Upper lobe of right lung (tissue), 1 donor: ENCODE measurements around the gene CRACDL. TPM values are rescaled to one million over a fixed set of nuclear protein-coding genes. Genes with fewer than 3 reads are reported as not detected.

Experiments used
- ATAC-seq: fragments of 200-7000 bp; cut with Tn5 transposase; one replicate; pipeline ENCODE4 v1.9.1; 2020; ENCODE audit warnings: mild to moderate bottlenecking, moderate library complexity
- DNase-seq: peaks from one replicate; pipeline ENCODE4 v3.0.0-alpha.2; 2020
- H3K27ac ChIP-seq: fragments of 200-600 bp; one replicate; pipeline ENCODE4 v1.8.0; 2022
- H3K27me3 ChIP-seq: fragments of 200-600 bp; one replicate; pipeline ENCODE4 v1.8.0; 2022; ENCODE audit warnings: mild to moderate bottlenecking
- H3K36me3 ChIP-seq: fragments of 200-600 bp; one replicate; pipeline ENCODE4 v1.8.0; 2022
- H3K4me1 ChIP-seq: fragments of 200-600 bp; one replicate; pipeline ENCODE4 v1.8.0; 2022
- H3K4me3 ChIP-seq: fragments of 200-600 bp; one replicate; pipeline ENCODE4 v1.8.0; 2022; ENCODE audit warnings: mild to moderate bottlenecking
- H3K9me3 ChIP-seq: fragments of 200-600 bp; one replicate; pipeline ENCODE4 v1.8.0; 2022
- CTCF ChIP-seq: fragments of 200-600 bp; IDR thresholded peaks from one replicate; pipeline ENCODE4 v1.8.0; 2022; ENCODE audit warnings: antibody characterized with exemption
- intact Hi-C: fragments of 100-400 bp; cut with DNase I; formaldehyde crosslinking; loops from one replicate; pipeline ENCODE4 v1.11.0; 2022
- total RNA-seq: library from RNA; stranded (reverse); fragmentation: NEBNext Ultra II Directional; extraction: Animal tissue kit (Norgen Biotek cat#: 25700); gene quantifications from one replicate; pipeline ENCODE4 v1.2.1, GENCODE V29; 2021
- donor health status: DM: no; HTN: yes; CAD: no; lungs with severe emphysema.

CRACDL gene
- total RNA-seq, 1 donor from 2014 or later = 33.3 TPM

GRCh38 chr2:98948956-98949739, 13.1 kb upstream of the CRACDL start:
- ATAC-seq = no peak
- H3K4me1 ChIP-seq = no peaks in the 10 kb centered on the region
- no peak for TF ChIP-seq CTCF
- no peaks in the 10 kb centered on the region for H3K36me3 ChIP-seq
- H3K27me3 ChIP-seq = peaks cover 10% of the 10 kb centered on the region
- no peaks in the 10 kb centered on the region for H3K9me3 ChIP-seq
- DNase-seq = no peak
- intact Hi-C loops = no loop called here
- no peak overlapping the region for H3K4me3 ChIP-seq
- no peak overlapping the region for H3K27ac ChIP-seq

- no peak overlapping the region for H3K4me3 ChIP-seq
- H3K36me3 ChIP-seq = no peaks in the 10 kb centered on the region
- intact Hi-C loops = no loop called here
- H3K27me3 ChIP-seq = peaks cover 10% of the 10 kb centered on the region
- H3K9me3 ChIP-seq = no peaks in the 10 kb centered on the region
- TF ChIP-seq CTCF = no peak
- DNase-seq (no peak), ATAC-seq (no peak)
- no peak overlapping the region for H3K27ac ChIP-seq
- H3K4me1 ChIP-seq = no peaks in the 10 kb centered on the region
These were observed 11.5 kb upstream of the CRACDL start for GRCh38 chr2:98947554-98947953.

- DNase-seq (no peak), ATAC-seq (no peak)
- H3K9me3 ChIP-seq = no peaks in the 10 kb centered on the region
- intact Hi-C loops = no loop called here
- H3K4me1 ChIP-seq = no peaks in the 10 kb centered on the region
- no peak for TF ChIP-seq CTCF
- no peak overlapping the region for H3K27ac ChIP-seq
- H3K27me3 ChIP-seq = peaks cover 10% of the 10 kb centered on the region
- no peaks in the 10 kb centered on the region for H3K36me3 ChIP-seq
- no peak overlapping the region for H3K4me3 ChIP-seq
These were observed 10.8 kb upstream of the CRACDL start for GRCh38 chr2:98946855-98947254.

- no peaks in the 10 kb centered on the region for H3K4me1 ChIP-seq
- ATAC-seq (no peak), DNase-seq (no peak)
- no peaks in the 10 kb centered on the region for H3K9me3 ChIP-seq
- TF ChIP-seq CTCF = no peak
- intact Hi-C loops = no loop called here
- H3K36me3 ChIP-seq = no peaks in the 10 kb centered on the region
- no peaks in the 10 kb centered on the region for H3K27me3 ChIP-seq
- no peak overlapping the region for H3K4me3 ChIP-seq
- H3K27ac ChIP-seq = no peak overlapping the region
These were observed 8.8 kb upstream of the CRACDL start for GRCh38 chr2:98944775-98945174.

GRCh38 chr2:98940102-98940501, 4.1 kb upstream of the CRACDL start:
- no peak for TF ChIP-seq CTCF
- intact Hi-C loops = no loop called here
- Histone ChIP-seq H3K9me3 (no peaks in the 10 kb centered on the region), H3K4me3 (no peak overlapping the region), H3K36me3 (no peaks in the 10 kb centered on the region), H3K4me1 (peaks cover 8% of the 10 kb centered on the region), H3K27me3 (peaks cover 19% of the 10 kb centered on the region), H3K27ac (no peak overlapping the region)
- DNase-seq (no peak), ATAC-seq (no peak)
